H9 (cell line): ENCODE measurements around the gene PFDN1. TPM values are rescaled to one million over a fixed set of nuclear protein-coding genes. Genes with fewer than 3 reads are reported as not detected.
"Not testable (repeated sequence)": the region's sequence is repeated elsewhere in the genome, so short reads cannot be mapped to it uniquely, and the experiment has no call there.

ENCODE experiments used
- DNase-seq: peaks from one replicate; pipeline ENCODE4 v3.0.0-alpha.2; 2017
- H2AFZ ChIP-seq: one replicate; pipeline ENCODE4 v1.6.1; 2013; ENCODE audit warnings: mild to moderate bottlenecking, low read length, control low read depth, moderate library complexity
- H2AK5ac ChIP-seq: 2 replicates; pipeline ENCODE4 v1.6.1; 2013; ENCODE audit warnings: low read length, control low read depth, mixed read lengths; ENCODE audit not compliant: insufficient read length
- H2BK120ac ChIP-seq: one replicate; pipeline ENCODE4 v1.6.1; 2013; ENCODE audit warnings: low read depth, mild to moderate bottlenecking, low read length, control low read depth, inconsistent platforms; ENCODE audit not compliant: poor library complexity, severe bottlenecking
- H2BK12ac ChIP-seq: 2 replicates; pipeline ENCODE4 v1.6.1; 2013; ENCODE audit warnings: low read length, control low read depth, mixed read lengths, low read depth; ENCODE audit not compliant: insufficient read length
- H2BK15ac ChIP-seq: 2 replicates; pipeline ENCODE4 v1.6.1; 2013; ENCODE audit warnings: low read depth, low read length, control low read depth
- H2BK20ac ChIP-seq: one replicate; pipeline ENCODE4 v1.6.1; 2013; ENCODE audit warnings: low read depth, mild to moderate bottlenecking, low read length, control low read depth, inconsistent platforms; ENCODE audit not compliant: poor library complexity, severe bottlenecking
- H2BK5ac ChIP-seq: 2 replicates; pipeline ENCODE4 v1.6.1; 2013; ENCODE audit warnings: low read length, control low read depth, mixed read lengths; ENCODE audit not compliant: insufficient read length
- H3K14ac ChIP-seq: 2 replicates; pipeline ENCODE4 v1.6.1; 2013; ENCODE audit warnings: low read length, control low read depth; ENCODE audit not compliant: insufficient read depth
- H3K18ac ChIP-seq: 2 replicates; pipeline ENCODE4 v1.6.1; 2013; ENCODE audit warnings: low read depth, mild to moderate bottlenecking, mixed read lengths, low read length, control low read depth; ENCODE audit not compliant: insufficient read length
- H3K23ac ChIP-seq: 2 replicates; pipeline ENCODE4 v1.6.1; 2013; ENCODE audit warnings: low read length, control low read depth, mixed read lengths, low read depth; ENCODE audit not compliant: insufficient read length
- H3K23me2 ChIP-seq: 2 replicates; pipeline ENCODE4 v1.6.1; 2013; ENCODE audit warnings: low read depth, mild to moderate bottlenecking, mixed read lengths, low read length, control low read depth; ENCODE audit not compliant: insufficient read length, poor library complexity, severe bottlenecking
- H3K27ac ChIP-seq: 2 replicates; pipeline ENCODE4 v1.5.1; 2013; ENCODE audit warnings: low read length, control low read depth, mixed read lengths, low read depth; ENCODE audit not compliant: insufficient read length
- H3K27me3 ChIP-seq: 2 replicates; pipeline ENCODE4 v1.6.1; 2013; ENCODE audit warnings: low read length, control low read depth, inconsistent platforms; ENCODE audit not compliant: insufficient read depth
- H3K4ac ChIP-seq: 2 replicates; pipeline ENCODE4 v1.6.1; 2013; ENCODE audit warnings: low read depth, mild to moderate bottlenecking, control low read depth, inconsistent platforms, low read length, moderate library complexity
- H3K4me1 ChIP-seq: 2 replicates; pipeline ENCODE4 v1.6.1; 2013; ENCODE audit warnings: low read length, control low read depth, inconsistent platforms; ENCODE audit not compliant: insufficient read depth
- H3K4me2 ChIP-seq: 2 replicates; pipeline ENCODE4 v1.6.1; 2013; ENCODE audit warnings: low read length, control low read depth, mixed read lengths; ENCODE audit not compliant: insufficient read length, insufficient read depth
- H3K56ac ChIP-seq: 2 replicates; pipeline ENCODE4 v1.6.1; 2013; ENCODE audit warnings: low read depth, mild to moderate bottlenecking, mixed read lengths, low read length, control low read depth; ENCODE audit not compliant: insufficient read length
- H3K79me1 ChIP-seq: 2 replicates; pipeline ENCODE4 v1.6.1; 2013; ENCODE audit warnings: low read depth, mild to moderate bottlenecking, moderate library complexity, low read length, control low read depth, inconsistent platforms; ENCODE audit not compliant: insufficient read depth, poor library complexity, severe bottlenecking
- H3K79me2 ChIP-seq: 2 replicates; pipeline ENCODE4 v1.6.1; 2013; ENCODE audit warnings: low read length, control low read depth, inconsistent platforms; ENCODE audit not compliant: insufficient read depth
- H3K9ac ChIP-seq: 2 replicates; pipeline ENCODE4 v1.6.1; 2013; ENCODE audit warnings: low read length, control low read depth, mixed read lengths; ENCODE audit not compliant: insufficient read length; ENCODE audit errors: extremely low read depth
- H3K9me3 ChIP-seq: one replicate; pipeline ENCODE4 v1.6.1; 2013; ENCODE audit warnings: low read depth, low read length, inconsistent platforms; ENCODE audit not compliant: control insufficient read depth
- H3T11ph ChIP-seq: one replicate; pipeline ENCODE4 v1.6.1; 2013; ENCODE audit warnings: mild to moderate bottlenecking, low read length, control low read depth, inconsistent platforms
- H4K20me1 ChIP-seq: one replicate; pipeline ENCODE4 v1.6.1; 2013; ENCODE audit not compliant: control insufficient read depth, insufficient read length, insufficient read depth
- H4K5ac ChIP-seq: 2 replicates; pipeline ENCODE4 v1.6.1; 2013; ENCODE audit warnings: low read depth, mild to moderate bottlenecking, mixed read lengths, low read length, control low read depth; ENCODE audit not compliant: insufficient read length
- H4K8ac ChIP-seq: replicated peaks from 2 replicates; pipeline ENCODE4 v1.6.1; 2013; ENCODE audit warnings: low read length, control low read depth, mixed read lengths, low read depth; ENCODE audit not compliant: insufficient read length
- H4K91ac ChIP-seq: 2 replicates; pipeline ENCODE4 v1.6.1; 2013; ENCODE audit warnings: low read depth, mild to moderate bottlenecking, moderate library complexity, mixed read lengths, low read length, control low read depth; ENCODE audit not compliant: insufficient read length
- H3K27ac Mint-ChIP-seq, 3 experiments: 2 replicates in 2 of 3; 3 replicates in 1 of 3; pipeline ENCODE4 v1.8.0; 2020 to 2021; ENCODE audit warnings: mixed read lengths in 3 of 3, mild to moderate bottlenecking in 1 of 3, moderate library complexity in 1 of 3
- H3K27me3 Mint-ChIP-seq: 2 replicates; pipeline ENCODE4 v1.8.0; 2021; ENCODE audit warnings: low read depth, mild to moderate bottlenecking, moderate library complexity, mixed read lengths
- H3K36me3 Mint-ChIP-seq, 3 experiments: 2 replicates in 2 of 3; 3 replicates in 1 of 3; pipeline ENCODE4 v1.8.0; 2020 to 2021; ENCODE audit warnings: low read depth in 3 of 3, mixed read lengths in 3 of 3; ENCODE audit not compliant: insufficient read depth in 1 of 3
- H3K4me1 Mint-ChIP-seq, 2 experiments: 2 replicates each; pipeline ENCODE4 v1.8.0; 2020; ENCODE audit warnings: mixed read lengths in 2 of 2
- H3K4me3 Mint-ChIP-seq, 2 experiments: 2 replicates in 1 of 2; 3 replicates in 1 of 2; pipeline ENCODE4 v1.8.0; 2020 to 2021; ENCODE audit warnings: mild to moderate bottlenecking in 2 of 2, mixed read lengths in 2 of 2, moderate library complexity in 1 of 2
- H3K9me3 Mint-ChIP-seq, 2 experiments: 2 replicates in 1 of 2; 3 replicates in 1 of 2; pipeline ENCODE4 v1.8.0; 2020; ENCODE audit warnings: mild to moderate bottlenecking in 2 of 2, mixed read lengths in 2 of 2, moderate library complexity in 1 of 2
- CTCF ChIP-seq: fragments of 200-600 bp; sonication (generic); conservative IDR thresholded peaks from 3 replicates; pipeline ENCODE4 v1.8.0; 2021; ENCODE audit warnings: antibody characterized with exemption, mild to moderate bottlenecking
- WGBS: extraction: QIAGEN DNeasy Blood & Tissue Kit; methylation state at CpG from one replicate; pipeline ENCODE4 v1.1.7; 2013; ENCODE audit warnings: missing lambda C conversion rate, low lambda C conversion rate, mixed read lengths; ENCODE audit not compliant: insufficient read length; ENCODE audit errors: extremely low coverage; 5-methylcytosine and 5-hydroxymethylcytosine counted together
- total RNA-seq: library from RNA; stranded (reverse); gene quantifications from 2 replicates; pipeline ENCODE4 v1.2.1, GENCODE V29; 2021

Gene PFDN1
- total RNA-seq, 1 experiment from 2014 or later = 58.3 TPM

GRCh38 chr5:140202078-140202477 is 100.8 kb downstream of the PFDN1 start:
- H4K5ac ChIP-seq = no peak overlapping the region
- H3K27ac ChIP-seq = no peak overlapping the region
- no peak overlapping the region for H3K4me3 Mint-ChIP-seq
- no peak overlapping the region for H2AK5ac ChIP-seq
- no peak overlapping the region for H2BK20ac ChIP-seq
- peaks cover 12 to 14% of the 10 kb centered on the region in 2 experiments for H3K4me1 Mint-ChIP-seq
- no peaks in the 10 kb centered on the region for H3K79me1 ChIP-seq
- H3K56ac ChIP-seq = no peak overlapping the region
- H3K27ac Mint-ChIP-seq = no peak overlapping the region
- no peak overlapping the region for H2BK5ac ChIP-seq
- H3K4me1 ChIP-seq = peaks cover 4% of the 10 kb centered on the region; the same call in 1 of the 2 replicates
- H3K36me3 Mint-ChIP-seq = peaks cover 0 to 2% (median 0%) of the 10 kb centered on the region in 3 experiments; a peak in 2 of 7 replicates
- H3K4me2 ChIP-seq = no peak overlapping the region
- H3K14ac ChIP-seq = no peak overlapping the region
- no peak overlapping the region for H3K23ac ChIP-seq
- no peaks in the 10 kb centered on the region for H4K20me1 ChIP-seq
- H2BK120ac ChIP-seq = no peak overlapping the region
- DNase-seq = no peak
- no peaks in the 10 kb centered on the region for H3K27me3 Mint-ChIP-seq
- H3K4ac ChIP-seq = no peak overlapping the region
- H3K9ac ChIP-seq = no peak overlapping the region
- H3K9me3 ChIP-seq = no peaks in the 10 kb centered on the region
- H3K23me2 ChIP-seq = no peaks in the 10 kb centered on the region
- no peak overlapping the region for H4K8ac ChIP-seq
- no peaks in the 10 kb centered on the region for H3K79me2 ChIP-seq
- no peak overlapping the region for H2BK15ac ChIP-seq
- H3K27me3 ChIP-seq = no peaks in the 10 kb centered on the region
- no peak overlapping the region for H2BK12ac ChIP-seq
- no peak overlapping the region for H2AFZ ChIP-seq
- no peaks in the 10 kb centered on the region for H3K9me3 Mint-ChIP-seq
- WGBS = no CpG with 5 or more reads among the region's 4 CpGs
- no peak overlapping the region for H3K18ac ChIP-seq
- TF ChIP-seq CTCF = no peak
- H3T11ph ChIP-seq = no peak overlapping the region
- no peak overlapping the region for H4K91ac ChIP-seq

GRCh38 chr5:140198915-140199314 is 104.0 kb downstream of the PFDN1 start:
- not testable (repeated sequence) for H3K27me3 ChIP-seq, H3K27ac Mint-ChIP-seq, H3K4me3 Mint-ChIP-seq, H3K14ac ChIP-seq, H3K27ac ChIP-seq, H3K23ac ChIP-seq, DNase-seq, H2BK15ac ChIP-seq, H2AFZ ChIP-seq, H4K5ac ChIP-seq, H3K9ac ChIP-seq, H3K56ac ChIP-seq, H3K18ac ChIP-seq, H3K9me3 ChIP-seq, H3T11ph ChIP-seq, H2AK5ac ChIP-seq, H2BK5ac ChIP-seq, H3K79me2 ChIP-seq, H3K27me3 Mint-ChIP-seq, H3K36me3 Mint-ChIP-seq, H2BK120ac ChIP-seq, H2BK20ac ChIP-seq, H4K8ac ChIP-seq, H3K4me2 ChIP-seq, H3K4me1 ChIP-seq, H4K91ac ChIP-seq, H3K79me1 ChIP-seq, H2BK12ac ChIP-seq, H3K4ac ChIP-seq, H3K4me1 Mint-ChIP-seq, H3K9me3 Mint-ChIP-seq, H3K23me2 ChIP-seq, H4K20me1 ChIP-seq
- no CpG with 5 or more reads among the region's 1 CpG for WGBS
